ENCODE measurements around the gene C12orf54. TPM values are rescaled to one million over a fixed set of nuclear protein-coding genes. Genes with fewer than 3 reads are reported as not detected.
"Not testable (repeated sequence)": the region's sequence is repeated elsewhere in the genome, so short reads cannot be mapped to it uniquely, and the experiment has no call there.

The C12orf54 gene
- total RNA-seq, 1 donor from 2014 or later = 0.53 TPM

GRCh38 chr12:48472259-48472658 is 10.0 kb upstream of the C12orf54 start, which contains the start of gene ANP32D:
Gene ANP32D (plus strand): TSS chr12:48472559. CDS start chr12:48472665, 106 bp downstream.
- Histone ChIP-seq H3K27me3 (ENCODE audit: low read depth) (no peaks in the 10 kb centered on the region), H3K4me3 (no peak within 1 kb of the TSS), H3K27ac (no peak within 1 kb of the TSS), H3K9me3 (peaks cover 25% of the 10 kb centered on the region), H3K36me3 (no peaks in the 10 kb centered on the region), H3K4me1 (no peaks in the 10 kb centered on the region)
- no peak for TF ChIP-seq CTCF (IDR thresholded peaks at IDR 0.05)
- DNase-seq (no peak), ATAC-seq (no peak)
- intact Hi-C loops (cut with DNase I) = no loop called here

- no peaks in the 10 kb centered on the region for H3K36me3 ChIP-seq
- no peak for DNase-seq
- H3K27me3 ChIP-seq (ENCODE audit: low read depth) = no peaks in the 10 kb centered on the region
- TF ChIP-seq CTCF (IDR thresholded peaks at IDR 0.05) = no peak
- no peak overlapping the region for H3K4me3 ChIP-seq
- intact Hi-C loops (cut with DNase I) = no loop called here
- no peak overlapping the region for H3K27ac ChIP-seq
- H3K4me1 ChIP-seq = no peaks in the 10 kb centered on the region
- no peak for ATAC-seq
- peaks cover 25% of the 10 kb centered on the region for H3K9me3 ChIP-seq
Observed at GRCh38 chr12:48473061-48473460, 9.2 kb upstream of the C12orf54 start.

GRCh38 chr12:48474497-48474896 is 7.8 kb upstream of the C12orf54 start:
- H3K27me3 ChIP-seq (ENCODE audit: low read depth); ATAC-seq; H3K4me3 ChIP-seq; H3K27ac ChIP-seq; intact Hi-C loops (cut with DNase I); DNase-seq; H3K4me1 ChIP-seq; H3K36me3 ChIP-seq: not testable (repeated sequence)
- peaks cover 18% of the 10 kb centered on the region for H3K9me3 ChIP-seq

- H3K4me3 ChIP-seq = no peak overlapping the region
- DNase-seq (no peak), ATAC-seq (no peak)
- no peaks in the 10 kb centered on the region for H3K9me3 ChIP-seq
- no peaks in the 10 kb centered on the region for H3K4me1 ChIP-seq
- intact Hi-C loops (cut with DNase I) = no loop called here
- H3K27ac ChIP-seq = no peak overlapping the region
- no peaks in the 10 kb centered on the region for H3K36me3 ChIP-seq
- TF ChIP-seq CTCF (IDR thresholded peaks at IDR 0.05) = no peak
- H3K27me3 ChIP-seq (ENCODE audit: low read depth) = no peaks in the 10 kb centered on the region
Observed at GRCh38 chr12:48482930-48483329, 632 bp downstream of the C12orf54 start.

- Histone ChIP-seq H3K36me3 (no peaks in the 10 kb centered on the region), H3K9me3 (no peaks in the 10 kb centered on the region), H3K4me3 (no peak overlapping the region), H3K27ac (no peak overlapping the region), H3K27me3 (ENCODE audit: low read depth) (no peaks in the 10 kb centered on the region), H3K4me1 (no peaks in the 10 kb centered on the region)
- no peak for DNase-seq
- ATAC-seq = no peak
- intact Hi-C loops (cut with DNase I) = no loop called here
- TF ChIP-seq CTCF (IDR thresholded peaks at IDR 0.05) = no peak
Observed at GRCh38 chr12:48486261-48486660, 4.0 kb downstream of the C12orf54 start.

GRCh38 chr12:48486679-48487078 is 4.4 kb downstream of the C12orf54 start:
- ATAC-seq = no peak
- Histone ChIP-seq H3K4me1 (no peaks in the 10 kb centered on the region), H3K27me3 (ENCODE audit: low read depth) (no peaks in the 10 kb centered on the region), H3K27ac (no peak overlapping the region), H3K9me3 (no peaks in the 10 kb centered on the region), H3K36me3 (no peaks in the 10 kb centered on the region), H3K4me3 (no peak overlapping the region)
- TF ChIP-seq CTCF (IDR thresholded peaks at IDR 0.05) = no peak
- intact Hi-C loops (cut with DNase I) = no loop called here
- no peak for DNase-seq
